K562 (cell line): ENCODE data around the gene TIMM23. TPM values are rescaled to one million over a fixed set of nuclear protein-coding genes. Genes with fewer than 3 reads are reported as not detected.

Experiments used
- BACH1 ChIP-seq: fragments of 200-800 bp; sonication (Bioruptor generic); IDR thresholded peaks from 2 replicates; pipeline ENCODE4 v1.6.1; 2016; ENCODE audit warnings: missing genetic modification characterization, missing compliant biosample characterization
- ETV5 ChIP-seq: sonication (generic); formaldehyde crosslinking; IDR thresholded peaks from 2 replicates; pipeline ENCODE4 v1.4.0; 2020; ENCODE audit warnings: low read depth, mild to moderate bottlenecking, missing genetic modification reagents
- GATAD2B ChIP-seq: fragments of 450-650 bp; IDR thresholded peaks from 2 replicates; pipeline ENCODE4 v1.6.1; 2017; ENCODE audit warnings: mild to moderate bottlenecking, borderline replicate concordance
- HDAC1 ChIP-seq, 2 experiments: fragments of 450-650 bp; IDR thresholded peaks; 2 replicates each; pipeline ENCODE4 v1.6.1; 2016 to 2017; ENCODE audit warnings: inconsistent platforms in 1 of 2, mild to moderate bottlenecking in 1 of 2, moderate library complexity in 1 of 2
- MCM7 ChIP-seq, 2 experiments: fragments of 450-650 bp; IDR thresholded peaks; 2 replicates each; pipeline ENCODE4 v1.6.1; 2016 to 2018
- MYC ChIP-seq, 2 experiments: fragments of 250-450 bp in 1 of 2; sonication (Bioruptor Pico) in 1 of 2; IDR thresholded peaks; 2 replicates each; pipeline versions ENCODE4 v1.5.1 to v1.6.1; 2012 to 2021; ENCODE audit warnings: low read depth in 2 of 2, borderline replicate concordance in 1 of 2, improper control_type of control experiment in 1 of 2, low read length in 1 of 2, mild to moderate bottlenecking in 1 of 2, moderate library complexity in 1 of 2
- NFIX ChIP-seq: fragments of 250-450 bp; sonication (Bioruptor Pico); IDR thresholded peaks from 2 replicates; pipeline ENCODE4 v1.4.0; 2020; ENCODE audit warnings: low read depth, mild to moderate bottlenecking, moderate library complexity
- NR2C1 ChIP-seq, 2 experiments: fragments of 450-650 bp; IDR thresholded peaks; 2 replicates each; pipeline ENCODE4 v1.6.1; 2017; ENCODE audit warnings: mild to moderate bottlenecking in 2 of 2, antibody characterized with exemption in 1 of 2, inconsistent platforms in 1 of 2, missing compliant biosample characterization in 1 of 2, missing genetic modification characterization in 1 of 2
- NR2C2 ChIP-seq, 2 experiments: fragments of 200-800 bp in 1 of 2; sonication (Bioruptor generic) in 1 of 2; sonication (generic) in 1 of 2; formaldehyde crosslinking in 1 of 2; IDR thresholded peaks; 2 replicates each; pipeline versions ENCODE4 v1.6.1 to v1.8.0; 2016 to 2022; ENCODE audit warnings: mild to moderate bottlenecking in 1 of 2, missing compliant biosample characterization in 1 of 2, missing genetic modification characterization in 1 of 2, missing genetic modification reagents in 1 of 2
- NRF1 ChIP-seq, 2 experiments: fragments of 450-650 bp; IDR thresholded peaks in 1 of 2; conservative IDR thresholded peaks in 1 of 2; 2 replicates each; pipeline ENCODE4 v1.6.1; 2014; ENCODE audit warnings: mild to moderate bottlenecking in 2 of 2
- PML ChIP-seq: IDR thresholded peaks from 2 replicates; pipeline ENCODE4 v1.6.1; 2012; ENCODE audit warnings: low read length, inconsistent platforms
- SETDB1 ChIP-seq: IDR thresholded peaks from one replicate; pipeline ENCODE4 v1.6.1; 2012; ENCODE audit warnings: low read length, control low read depth, inconsistent platforms
- TAF9B ChIP-seq: fragments of 450-650 bp; IDR thresholded peaks from 2 replicates; pipeline ENCODE4 v1.6.1; 2018; ENCODE audit warnings: mild to moderate bottlenecking; ENCODE audit not compliant: partially characterized antibody
- TAL1 ChIP-seq: fragments of 450-650 bp; IDR thresholded peaks from 2 replicates; pipeline ENCODE4 v1.6.1; 2016; ENCODE audit warnings: mild to moderate bottlenecking
- TEAD4 ChIP-seq, 2 experiments: sonication (generic) in 1 of 2; formaldehyde crosslinking in 1 of 2; IDR thresholded peaks; 2 replicates each; pipeline versions ENCODE4 v1.6.1 to v1.8.0; 2012 to 2022; ENCODE audit warnings: borderline replicate concordance in 1 of 2, inconsistent platforms in 1 of 2, low read length in 1 of 2, mild to moderate bottlenecking in 1 of 2, missing genetic modification reagents in 1 of 2
- VEZF1 ChIP-seq: fragments of 200-800 bp; sonication (Bioruptor generic); IDR thresholded peaks from 2 replicates; pipeline ENCODE4 v1.6.1; 2017; ENCODE audit warnings: missing genetic modification characterization, missing compliant biosample characterization
- ZBTB1 ChIP-seq: sonication (generic); formaldehyde crosslinking; IDR thresholded peaks from 2 replicates; pipeline ENCODE4 v1.8.1; 2023; ENCODE audit warnings: missing genetic modification reagents, low read depth, mild to moderate bottlenecking, borderline replicate concordance
- ZBTB11 ChIP-seq, 3 experiments: fragments of 200-800 bp in 1 of 3; fragments of 250-450 bp in 1 of 3; fragments of 450-650 bp in 1 of 3; sonication (Bioruptor Pico) in 1 of 3; sonication (Bioruptor generic) in 1 of 3; formaldehyde crosslinking in 1 of 3; IDR thresholded peaks; 2 replicates each; pipeline versions ENCODE4 v1.6.1 to v1.8.0; 2016 to 2022; ENCODE audit warnings: mild to moderate bottlenecking in 2 of 3, missing genetic modification characterization in 2 of 3, missing compliant biosample characterization in 1 of 3, moderate library complexity in 1 of 3
- ZBTB12 ChIP-seq: fragments of 250-450 bp; sonication (Bioruptor Pico); IDR thresholded peaks from 2 replicates; pipeline ENCODE4 v1.4.0; 2020
- ZEB2 ChIP-seq: fragments of 450-650 bp; IDR thresholded peaks from 2 replicates; pipeline ENCODE4 v1.6.1; 2016
- ZNF436 ChIP-seq: fragments of 250-450, 450-650 bp; sonication (Bioruptor Pico); formaldehyde crosslinking; IDR thresholded peaks from 2 replicates; pipeline ENCODE4 v1.7.0; 2020; ENCODE audit warnings: mild to moderate bottlenecking
- polyA plus RNA-seq, 8 experiments: library from polyadenylated mRNA; depleted of rRNA in 4 of 8; stranded (reverse) in 5 of 8; unstranded in 3 of 8; fragments of >200 nt; fragmentation: Nextera tagmentation in 2 of 8; fragmentation: Illumina TruSeq in 1 of 8; extraction: Ambion mirVana in 2 of 8; extraction: Trizol in 1 of 8; gene quantifications; 2 replicates each; pipeline versions ENCODE4 v1.2.1 to v1.2.3, GENCODE V29; 2011 to 2014; ENCODE audit warnings: inconsistent platforms in 1 of 8, missing spikeins in 1 of 8
- total RNA-seq, 7 experiments: library from RNA; depleted of rRNA in 6 of 7; stranded (reverse); fragments of >200 nt in 6 of 7; fragmentation: Illumina TruSeq in 2 of 7; extraction: Trizol in 2 of 7; gene quantifications; 2 replicates each; pipeline versions ENCODE4 v1.2.1 to v1.2.3, GENCODE V29; 2011 to 2021; ENCODE audit warnings: low replicate concordance in 1 of 7

TIMM23 gene
- total and polyA plus RNA-seq, 9 of the 15 experiments (the other 6 are each of a cell fraction or from before 2014, with no cell fraction given): 148 to 280 (median 183) TPM

GRCh38 chr10:46001187-46001756 lies 29.0 kb downstream of the TIMM23 start (continued):
- TF ChIP-seq ZBTB11 (CRISPR knock-in tag; IDR thresholded peaks at IDR 0.05) (peak in 1 of 3 experiments; percentile 91; a peak in 2 of 6 replicates), TAL1 (peak; percentile 100), MYC (IDR thresholded peaks at IDR 0.05; ENCODE audit: low read depth, low read length) (peak; percentile 68), MYC (CRISPR knock-in tag; IDR thresholded peaks at IDR 0.05; ENCODE audit: borderline replicate concordance, low read depth) (no peak), PML (peak; percentile 100), NRF1 (conservative IDR thresholded peaks at IDR 0.05 in 1 of 2, IDR thresholded peaks at IDR 0.05 in 1 of 2) (peak; percentile 36 to 55; a peak in 1 of 4 replicates), MCM7 (IDR thresholded peaks at IDR 0.05) (no peak), ZNF436 (no peak), GATAD2B (peak; percentile 92), VEZF1 (CRISPR knock-in tag) (peak; percentile 94), NFIX (CRISPR knock-in tag) (no peak), HDAC1 (IDR thresholded peaks at IDR 0.05) (peak; percentile 90 to 98), BACH1 (tag) (peak; percentile 80; the same call in 1 of the 2 replicates), NR2C1 (IDR thresholded peaks at IDR 0.05) (peak; percentile 45; the same call in 1 of the 2 replicates), NR2C1 (tag; IDR thresholded peaks at IDR 0.05) (peak; percentile 82), ZBTB12 (CRISPR knock-in tag) (peak; percentile 90), NR2C2 (CRISPR knock-in tag; IDR thresholded peaks at IDR 0.05) (no peak), NR2C2 (tag; IDR thresholded peaks at IDR 0.05) (peak; percentile 74; the same call in 1 of the 2 replicates), TAF9B (peak; percentile 99), TEAD4 (IDR thresholded peaks at IDR 0.05; ENCODE audit: low read length) (peak; percentile 100), TEAD4 (CRISPR knock-in tag; IDR thresholded peaks at IDR 0.05; ENCODE audit: borderline replicate concordance) (no peak), SETDB1 (no peak), ZEB2 (peak; percentile 89), ETV5 (CRISPR knock-in tag) (peak; percentile 79), ZBTB1 (CRISPR knock-in tag) (no peak)
